NCI-H128 (cell line): ENCODE results near the gene NUP35.
"Not testable (repeated sequence)": the region's sequence is repeated elsewhere in the genome, so short reads cannot be mapped to it uniquely, and the experiment has no call there.

Experiments used
- DNase-seq: peaks from one replicate; lab custom pipeline; 2025; ENCODE audit not compliant: unreplicated experiment; lab: John Stamatoyannopoulos, UW

Gene NUP35

DNA sequence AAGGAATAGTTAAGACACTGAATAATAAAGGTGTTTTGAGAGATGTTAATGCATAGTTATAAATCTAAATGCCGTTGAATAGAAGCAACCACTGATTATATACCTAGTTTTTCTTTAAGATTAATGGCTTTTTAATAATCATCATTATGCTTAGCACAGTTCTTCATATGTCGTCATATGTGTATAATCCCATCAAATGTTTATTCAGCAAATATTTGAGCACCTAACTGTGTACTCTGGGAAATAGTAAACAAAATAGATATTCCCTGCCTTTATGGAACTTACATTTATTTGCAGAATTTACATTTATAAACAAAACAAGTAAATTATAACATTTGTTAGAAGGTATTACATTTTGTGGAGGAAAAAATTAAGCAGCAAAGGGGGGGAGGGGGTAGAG is 9.8 kb downstream of the NUP35 start:
- no peak for DNase-seq

DNA sequence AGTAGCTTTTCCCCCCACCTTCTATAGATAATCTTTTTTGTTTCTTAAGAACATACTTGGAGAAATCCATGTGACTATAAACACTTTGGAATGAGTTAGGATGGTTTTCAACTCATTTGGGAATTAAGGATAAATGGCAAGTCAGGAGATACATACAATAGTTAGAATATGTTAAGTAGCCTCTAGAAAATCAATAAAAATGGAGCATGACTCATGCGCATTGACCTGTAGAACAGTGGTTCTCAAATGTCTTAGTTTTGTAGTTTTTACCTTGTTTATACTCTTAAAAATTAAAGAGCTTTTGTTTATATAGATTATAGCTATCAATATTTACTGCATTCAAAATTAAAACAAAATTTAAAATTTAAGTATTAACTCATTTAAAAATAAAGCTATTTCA is 24.7 kb downstream of the NUP35 start:
- no peak for DNase-seq

GRCh38 chr2:183149489-183149888 is 25.2 kb downstream of the NUP35 start:
- DNase-seq: no peak

GRCh38 chr2:183152280-183152679 is 28.0 kb downstream of the NUP35 start:
- DNase-seq: not testable (repeated sequence)

- no peak for DNase-seq
Observed at GRCh38 chr2:183153967-183154366, 29.7 kb downstream of the NUP35 start.

GRCh38 chr2:183154772-183155171 is 30.5 kb downstream of the NUP35 start:
- not testable (repeated sequence) for DNase-seq

GRCh38 chr2:183157131-183157530 is 32.9 kb downstream of the NUP35 start:
- DNase-seq: no peak

DNA sequence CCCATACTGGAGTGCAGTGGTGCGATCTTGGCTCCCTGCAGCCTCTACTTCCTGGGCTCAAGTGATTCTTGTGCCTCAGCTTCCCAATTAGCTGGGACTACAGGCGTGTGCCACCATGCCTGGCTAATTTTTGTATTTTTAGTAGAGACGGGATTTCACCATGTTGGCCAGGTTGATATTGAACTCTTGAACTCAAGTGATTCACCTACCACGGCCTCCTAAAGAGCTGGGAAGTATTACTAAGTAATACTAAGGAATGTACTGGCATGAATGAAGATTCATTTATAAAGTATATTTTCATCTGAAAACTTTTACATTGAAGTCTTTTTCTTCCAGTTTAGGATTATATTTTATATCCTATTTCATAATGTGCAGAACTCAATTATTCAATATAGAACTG is 38.1 kb downstream of the NUP35 start:
- DNase-seq: no peak

DNA sequence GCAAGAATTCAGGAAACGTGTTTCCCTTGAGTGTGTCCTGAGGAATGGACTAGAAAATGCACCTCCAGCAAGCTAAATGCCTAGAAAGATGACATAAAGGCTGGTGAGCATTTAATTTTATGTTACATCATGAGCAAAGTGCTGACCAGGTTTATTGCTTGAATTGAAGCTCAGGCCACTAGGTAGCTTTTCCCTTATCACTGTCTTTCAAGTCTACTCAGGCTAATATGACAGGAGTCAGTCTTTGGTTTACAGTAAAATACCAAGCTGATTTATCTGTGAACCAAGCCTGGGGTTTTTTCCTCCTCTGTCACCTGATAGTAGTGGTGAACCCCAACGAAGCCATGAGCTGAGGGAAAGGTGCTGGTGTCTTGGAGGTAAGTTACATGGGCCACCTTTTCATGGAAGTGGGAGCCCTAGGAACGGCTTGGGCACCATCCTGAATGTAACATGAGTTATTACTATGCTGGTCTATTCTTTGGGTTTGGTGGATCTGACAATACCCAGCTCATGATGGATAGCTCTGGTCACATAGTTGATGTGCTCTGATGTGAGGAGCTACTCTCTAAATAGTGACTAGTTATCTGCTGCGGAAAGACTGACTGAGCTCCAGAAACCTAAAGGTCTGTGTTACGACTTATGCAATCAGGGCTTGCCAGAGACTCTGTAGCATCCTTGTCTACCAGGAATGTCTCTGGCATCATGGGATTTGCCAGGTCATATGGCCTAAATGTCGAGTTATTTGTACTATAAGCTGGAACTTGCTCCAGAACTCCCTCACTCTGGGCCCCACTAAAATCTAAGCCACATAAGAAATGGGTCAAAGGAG is 39.8 kb downstream of the NUP35 start:
- no peak for DNase-seq

- DNase-seq: no peak
Observed at GRCh38 chr2:183164650-183165015, 40.4 kb downstream of the NUP35 start.

DNA sequence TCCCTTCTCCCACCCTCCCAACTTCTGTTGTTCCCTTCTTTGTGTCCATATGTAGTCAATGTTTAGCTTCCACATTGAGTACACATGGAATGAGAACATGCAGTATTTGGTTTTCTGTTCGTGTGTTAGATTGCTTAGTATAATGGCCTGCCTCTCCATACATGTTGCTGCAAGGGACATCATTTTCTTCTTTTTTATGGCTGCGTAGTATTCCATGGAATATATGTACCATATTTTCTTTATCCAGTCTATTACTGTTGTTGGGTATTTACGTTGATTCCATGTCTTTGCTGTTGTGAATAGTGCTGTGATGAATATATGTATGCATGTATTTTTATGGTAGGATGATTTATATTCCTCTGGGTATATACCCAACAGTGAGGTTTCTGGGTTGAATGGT is 42.0 kb downstream of the NUP35 start:
- DNase-seq: no peak

GRCh38 chr2:183166976-183167375 is 42.7 kb downstream of the NUP35 start:
- not testable (repeated sequence) for DNase-seq

- no peak for DNase-seq
Observed at GRCh38 chr2:183172220-183172887, 48.1 kb downstream of the NUP35 start.

- DNase-seq: no peak
Observed at GRCh38 chr2:183179156-183179555, 54.9 kb downstream of the NUP35 start.

DNA sequence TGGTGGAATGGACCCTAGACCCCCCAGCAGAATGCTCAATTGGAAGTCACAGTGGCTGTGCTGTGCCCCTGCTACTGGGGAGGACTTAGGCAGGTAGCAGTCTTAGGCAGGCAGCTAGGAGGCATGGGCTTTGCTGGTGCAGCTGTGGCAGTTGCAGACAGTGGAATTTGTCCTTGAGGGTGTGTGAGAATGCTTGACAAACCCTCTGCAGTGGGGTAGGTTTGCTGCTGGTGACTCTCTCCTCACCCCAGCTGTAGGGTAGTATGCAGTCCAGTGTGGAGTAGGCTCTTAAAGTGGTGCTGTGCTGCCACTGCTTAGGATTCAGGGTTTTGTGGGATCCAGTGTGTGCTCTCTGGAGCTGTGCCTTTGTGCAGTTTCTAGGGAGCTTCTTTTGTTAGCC is 61.3 kb downstream of the NUP35 start:
- no peak for DNase-seq

DNA sequence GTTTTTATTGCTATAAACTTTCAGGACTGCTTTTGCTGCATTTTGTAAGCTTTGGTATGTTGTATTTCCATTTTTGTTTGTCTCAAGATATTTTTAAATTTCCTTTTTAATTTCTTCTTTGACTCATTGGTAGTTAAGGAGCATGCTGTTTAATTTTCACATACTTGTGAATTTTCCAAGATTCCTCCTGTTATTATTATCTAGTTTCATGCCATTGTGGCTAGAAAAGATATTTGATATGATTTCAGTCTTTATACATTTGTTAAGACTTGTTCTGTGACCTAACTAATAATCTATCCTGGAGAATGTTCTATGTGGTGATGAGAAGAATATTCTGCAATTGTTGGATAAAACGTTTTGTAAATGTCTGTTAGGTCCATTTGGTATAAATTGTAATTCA is 62.1 kb downstream of the NUP35 start:
- no peak for DNase-seq

- no peak for DNase-seq
Observed at GRCh38 chr2:183186766-183187165, 62.5 kb downstream of the NUP35 start.

DNA sequence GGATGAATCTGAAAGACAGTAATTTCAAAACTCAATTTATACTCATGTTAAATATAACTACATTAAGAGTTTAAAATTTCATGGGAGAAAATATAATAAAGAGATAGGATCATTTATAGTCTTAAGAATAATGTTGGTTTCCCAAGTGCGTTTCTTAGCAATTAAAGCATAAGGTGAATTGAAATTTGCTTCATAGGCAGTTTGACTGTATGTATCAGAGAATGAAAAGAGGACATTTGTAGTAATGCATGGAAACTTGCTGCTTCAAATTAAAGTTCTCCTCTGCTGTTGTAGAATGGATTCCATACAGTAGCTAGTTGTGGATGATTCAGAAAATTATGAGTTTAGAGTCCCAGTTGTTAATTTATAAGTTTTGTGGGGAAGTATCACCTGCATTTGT is 68.1 kb downstream of the NUP35 start:
- DNase-seq: no peak

GRCh38 chr2:183193904-183194303 is 69.7 kb downstream of the NUP35 start:
- DNase-seq: no peak

- DNase-seq: no peak
Observed at GRCh38 chr2:183195397-183195796, 71.2 kb downstream of the NUP35 start.

DNA sequence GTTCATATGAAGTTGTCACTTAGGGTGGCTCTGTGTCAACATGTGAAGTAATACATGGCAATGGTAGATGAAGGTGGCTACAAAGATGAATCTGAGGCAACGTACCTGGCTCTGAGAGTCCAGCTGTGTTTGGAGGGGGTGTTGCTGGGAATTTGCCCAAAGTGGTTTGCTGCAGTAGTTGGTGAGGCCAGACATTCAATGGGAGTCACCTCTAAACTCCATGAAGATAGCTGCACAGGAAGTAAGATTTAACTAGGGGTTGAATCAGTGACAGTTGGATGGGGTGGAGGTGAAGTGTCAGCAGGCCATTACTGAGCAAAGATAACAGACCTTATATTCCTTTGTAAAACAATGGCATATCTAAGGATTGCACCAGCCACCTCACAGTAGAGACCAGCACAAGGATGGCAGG is 71.8 kb downstream of the NUP35 start:
- DNase-seq: no peak

GRCh38 chr2:183204397-183204796 is 80.2 kb downstream of the NUP35 start:
- DNase-seq: no peak

- no peak for DNase-seq
Observed at GRCh38 chr2:183207110-183207509, 82.9 kb downstream of the NUP35 start.
